ENCODE measurements around the gene U2AF2. TPM values are rescaled to one million over a fixed set of nuclear protein-coding genes. Genes with fewer than 3 reads are reported as not detected.

The U2AF2 gene
- total and polyA plus RNA-seq, 8 donors, result 53.2 to 463 (median 114) TPM

DNA sequence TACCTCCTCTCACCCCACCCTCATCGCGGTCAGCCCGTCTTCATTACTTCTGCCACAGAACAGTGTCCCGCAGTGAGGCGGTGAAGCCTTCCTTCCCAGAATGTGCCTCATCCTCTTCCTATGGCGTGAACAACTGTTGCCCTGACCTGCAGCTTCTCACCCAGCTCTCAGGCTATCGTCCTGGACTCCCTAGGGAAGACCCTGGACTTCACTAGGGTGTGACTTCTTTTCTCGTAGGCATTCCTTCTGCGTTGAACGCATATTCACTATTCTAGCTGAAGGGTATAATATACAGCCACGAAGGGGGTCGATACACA is 48.4 kb upstream of the U2AF2 start:
- no peak for DNase-seq
- intact Hi-C loops (cut with DNase I; ENCODE audit: low total_unique reads), result no loop called here
- peaks cover 0 to 46% (median 35%) of the 10 kb centered on the region in 4 donors for H3K36me3 ChIP-seq
- TF ChIP-seq, protein P1, sequence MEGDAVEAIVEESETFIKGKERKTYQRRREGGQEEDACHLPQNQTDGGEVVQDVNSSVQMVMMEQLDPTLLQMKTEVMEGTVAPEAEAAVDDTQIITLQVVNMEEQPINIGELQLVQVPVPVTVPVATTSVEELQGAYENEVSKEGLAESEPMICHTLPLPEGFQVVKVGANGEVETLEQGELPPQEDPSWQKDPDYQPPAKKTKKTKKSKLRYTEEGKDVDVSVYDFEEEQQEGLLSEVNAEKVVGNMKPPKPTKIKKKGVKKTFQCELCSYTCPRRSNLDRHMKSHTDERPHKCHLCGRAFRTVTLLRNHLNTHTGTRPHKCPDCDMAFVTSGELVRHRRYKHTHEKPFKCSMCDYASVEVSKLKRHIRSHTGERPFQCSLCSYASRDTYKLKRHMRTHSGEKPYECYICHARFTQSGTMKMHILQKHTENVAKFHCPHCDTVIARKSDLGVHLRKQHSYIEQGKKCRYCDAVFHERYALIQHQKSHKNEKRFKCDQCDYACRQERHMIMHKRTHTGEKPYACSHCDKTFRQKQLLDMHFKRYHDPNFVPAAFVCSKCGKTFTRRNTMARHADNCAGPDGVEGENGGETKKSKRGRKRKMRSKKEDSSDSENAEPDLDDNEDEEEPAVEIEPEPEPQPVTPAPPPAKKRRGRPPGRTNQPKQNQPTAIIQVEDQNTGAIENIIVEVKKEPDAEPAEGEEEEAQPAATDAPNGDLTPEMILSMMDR (IDR thresholded peaks at IDR 0.05), result no peak
- no peak for TF ChIP-seq POLR2A (IDR thresholded peaks at IDR 0.05)
- TF ChIP-seq POLR2AphosphoS5 (IDR thresholded peaks at IDR 0.05), result no peak
- TF ChIP-seq EP300 (IDR thresholded peaks at IDR 0.05), result no peak
- no peaks in the 10 kb centered on the region for H3K9me3 ChIP-seq
- H3K27me3 ChIP-seq, result no peaks in the 10 kb centered on the region
- H3K4me3 ChIP-seq, result peak overlapping the region; percentile 79 to 98 (median 83)
- 20 to 23% (median 21%) methylated on average over 12 of the region's 12 CpGs for WGBS, 5 donors
- peaks cover 23 to 87% (median 59%) of the 10 kb centered on the region in 4 donors for H3K4me1 ChIP-seq
- H3K27ac ChIP-seq, result peak overlapping the region; percentile 25 to 98 (median 96)

DNA sequence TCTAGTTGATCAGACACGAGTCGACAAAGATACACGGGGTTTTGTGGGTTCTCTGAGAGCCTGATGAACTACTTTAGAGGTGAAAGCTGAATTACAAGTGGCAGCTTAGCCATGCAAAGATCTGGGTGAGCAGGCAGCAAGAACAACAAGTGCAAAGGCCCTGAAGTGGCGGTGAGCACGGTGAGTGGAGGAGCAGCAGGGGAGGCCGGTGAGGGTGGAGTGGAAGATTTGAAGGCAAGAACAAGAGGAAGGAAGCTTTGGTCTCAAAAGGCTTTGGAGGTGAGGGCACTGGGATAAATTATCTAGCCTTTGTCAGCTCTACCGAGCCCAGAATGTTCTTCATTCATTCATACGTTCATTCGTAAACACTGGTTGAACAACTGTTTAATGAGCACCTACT is 48.0 kb upstream of the U2AF2 start:
- H3K4me3 ChIP-seq, result peak overlapping the region; percentile 79 to 98 (median 83)
- H3K36me3 ChIP-seq, result peaks cover 0 to 46% (median 35%) of the 10 kb centered on the region in 4 donors
- no peaks in the 10 kb centered on the region for H3K9me3 ChIP-seq
- H3K27ac ChIP-seq, result peak overlapping the region in 3 of 5 donors; percentile 94 to 98 (median 97)
- H3K27me3 ChIP-seq, result no peaks in the 10 kb centered on the region
- peaks cover 25 to 87% (median 58%) of the 10 kb centered on the region in 4 donors for H3K4me1 ChIP-seq
- 65 to 72% (median 70%) methylated on average over 9 of the region's 9 CpGs for WGBS, 5 donors
- TF ChIP-seq EP300 (IDR thresholded peaks at IDR 0.05) (no peak), POLR2AphosphoS5 (IDR thresholded peaks at IDR 0.05) (no peak), POLR2A (IDR thresholded peaks at IDR 0.05) (no peak)
- TF ChIP-seq, protein P1 (IDR thresholded peaks at IDR 0.05), result no peak
- DNase-seq, result no peak
- intact Hi-C loops (cut with DNase I; ENCODE audit: low total_unique reads), result no loop called here

DNA sequence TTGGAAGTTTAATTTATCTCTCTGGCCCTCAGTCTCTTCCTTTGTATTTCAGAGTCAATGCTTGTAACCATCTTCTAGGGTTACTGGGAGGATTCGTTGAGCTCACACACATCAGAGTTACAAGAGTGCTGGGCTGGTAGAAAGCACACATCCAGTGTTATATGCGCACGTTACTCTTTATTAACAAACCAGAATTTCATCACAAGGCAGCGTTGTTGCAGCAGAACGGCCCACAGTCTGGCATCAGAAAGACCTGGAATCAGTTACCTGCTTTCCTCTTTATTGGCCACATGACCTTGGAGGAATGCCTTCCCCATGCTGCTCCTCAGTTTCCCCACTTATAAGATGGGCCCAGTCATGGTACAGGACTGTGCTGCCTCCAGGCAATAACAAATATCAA is 45.5 kb upstream of the U2AF2 start:
- Histone ChIP-seq H3K9me3 (no peaks in the 10 kb centered on the region), H3K27ac (no peak overlapping the region), H3K27me3 (no peaks in the 10 kb centered on the region), H3K36me3 (peaks cover 0 to 48% (median 37%) of the 10 kb centered on the region in 4 donors), H3K4me3 (no peak overlapping the region), H3K4me1 (peaks cover 17 to 78% (median 36%) of the 10 kb centered on the region in 4 donors)
- no peak for DNase-seq
- intact Hi-C loops (cut with DNase I; ENCODE audit: low total_unique reads), result no loop called here
- no peak for TF ChIP-seq POLR2AphosphoS5 (IDR thresholded peaks at IDR 0.05)
- 87 to 96% (median 95%) methylated on average over 5 of the region's 5 CpGs for WGBS, 5 donors

GRCh38 chr19:55611300-55611982 is 43.4 kb upstream of the U2AF2 start:
- no peak overlapping the region for H3K27ac ChIP-seq
- no peak for DNase-seq
- TF ChIP-seq, protein P1 (IDR thresholded peaks at IDR 0.05), result no peak
- TF ChIP-seq POLR2AphosphoS5 (IDR thresholded peaks at IDR 0.05) (no peak), POLR2A (IDR thresholded peaks at IDR 0.05) (no peak)

More at GRCh38 chr19:55611300-55611982, 43.4 kb upstream of the U2AF2 start:
- Histone ChIP-seq H3K9me3 (no peaks in the 10 kb centered on the region), H3K4me3 (no peak overlapping the region), H3K4me1 (peaks cover 5 to 65% (median 25%) of the 10 kb centered on the region in 4 donors), H3K36me3 (peaks cover 13 to 69% (median 58%) of the 10 kb centered on the region in 4 donors), H3K27me3 (no peaks in the 10 kb centered on the region)
- intact Hi-C loops (cut with DNase I; ENCODE audit: low total_unique reads), result loop anchor here (5.0 kb wide), 1 partner anchor 99 kb away; no protein-coding TSS in a partner anchor
- 72 to 79% (median 77%) methylated on average over 14 to 15 of the region's 15 CpGs for WGBS, 5 donors

Measured in stomach (tissue), 9 donors.